ENCODE data around the gene MGAT1. TPM values are rescaled to one million over a fixed set of nuclear protein-coding genes. Genes with fewer than 3 reads are reported as not detected.
"Not testable (repeated sequence)": the region's sequence is repeated elsewhere in the genome, so short reads cannot be mapped to it uniquely, and the experiment has no call there.

The MGAT1 gene
- total and polyA plus RNA-seq, 5 experiments from 2014 or later = 108 to 205 (median 149) TPM

- no peaks in the 10 kb centered on the region for H3K27me3 Mint-ChIP-seq
- peak; percentile 42 to 76 for ATAC-seq
Observed at GRCh38 chr5:180832638-180833068, 30.0 kb upstream of the MGAT1 start.

GRCh38 chr5:180831139-180832093, 28.8 kb upstream of the MGAT1 start:
- peaks cover 24 to 63% (median 61%) of the 10 kb centered on the region in 4 donors for H3K4me1 Mint-ChIP-seq
- H3K36me3 Mint-ChIP-seq = peaks cover 4 to 40% (median 36%) of the 10 kb centered on the region in 3 donors
- peaks cover 0 to 5% (median 0%) of the 10 kb centered on the region in 9 donors for H3K9me3 Mint-ChIP-seq
- H3K4me3 Mint-ChIP-seq = peak overlapping the region; percentile 94 to 100 (median 96)
- ATAC-seq (peak; percentile 37 to 68), DNase-seq (peak; percentile 49 to 83 (median 70))
- peak overlapping the region; percentile 96 to 100 (median 98) for H3K27ac Mint-ChIP-seq
- POLR2A ChIA-PET = interaction anchor here (0.7 to 9.3 kb wide), 29 partner anchors 8 to 430 kb away, joined by 3 to 642 read pairs (median 5); partner anchors contain the start of genes CNOT6, FLT4, MGAT1 and RACK1
- H3K27me3 Mint-ChIP-seq = no peaks in the 10 kb centered on the region

More at GRCh38 chr5:180832638-180833068, 30.0 kb upstream of the MGAT1 start:
- Mint-ChIP-seq H3K27ac (peak overlapping the region; percentile 96 to 100 (median 98)), H3K36me3 (peaks cover 4 to 50% (median 36%) of the 10 kb centered on the region in 3 donors), H3K9me3 (peaks cover 0 to 5% (median 0%) of the 10 kb centered on the region in 9 donors), H3K4me3 (peak overlapping the region; percentile 94 to 100 (median 96)), H3K4me1 (peaks cover 24 to 63% (median 63%) of the 10 kb centered on the region in 4 donors)
- DNase-seq = peak in 9 of 10 donors; percentile 26 to 79 (median 57)
- POLR2A ChIA-PET = interaction anchor here (1.7 to 9.3 kb wide), 7 partner anchors 14 to 142 kb away, joined by 5 to 642 read pairs (median 11); partner anchors contain the start of genes MGAT1 and ZFP62

- Mint-ChIP-seq H3K36me3 (peaks cover 4 to 32% (median 32%) of the 10 kb centered on the region in 3 donors), H3K27me3 (no peaks in the 10 kb centered on the region)
- POLR2A ChIA-PET = interaction anchor here (0.8 to 9.3 kb wide), 25 partner anchors 7 to 1207 kb away, joined by 3 to 642 read pairs (median 6); partner anchors contain the start of genes FLT4, HNRNPH1, MGAT1 and SCGB3A1
Observed at GRCh38 chr5:180830253-180831138, 27.9 kb upstream of the MGAT1 start.

GRCh38 chr5:180829726-180830125, 27.1 kb upstream of the MGAT1 start:
- peak overlapping the region; percentile 94 to 100 (median 96) for H3K4me3 Mint-ChIP-seq
- peak overlapping the region; percentile 96 to 100 (median 98) for H3K27ac Mint-ChIP-seq
- H3K36me3 Mint-ChIP-seq = peaks cover 4 to 28% (median 26%) of the 10 kb centered on the region in 3 donors
- POLR2A ChIA-PET = interaction anchor here (0.8 to 9.3 kb wide), 13 partner anchors 8 to 1206 kb away, joined by 3 to 642 read pairs (median 7); partner anchors contain the start of genes HNRNPH1, MGAT1, TRIM41 and ZFP62
- H3K27me3 Mint-ChIP-seq = no peaks in the 10 kb centered on the region
- DNase-seq (no peak), ATAC-seq (no peak)
- peaks cover 28 to 65% (median 62%) of the 10 kb centered on the region in 4 donors for H3K4me1 Mint-ChIP-seq
- peaks cover 0 to 5% (median 0%) of the 10 kb centered on the region in 9 donors for H3K9me3 Mint-ChIP-seq

More at GRCh38 chr5:180830253-180831138, 27.9 kb upstream of the MGAT1 start:
- H3K4me3 Mint-ChIP-seq = peak overlapping the region; percentile 94 to 100 (median 96)
- peak overlapping the region; percentile 96 to 100 (median 98) for H3K27ac Mint-ChIP-seq
- H3K4me1 Mint-ChIP-seq = peaks cover 25 to 65% (median 61%) of the 10 kb centered on the region in 4 donors
- ATAC-seq (peak; percentile 72 to 76), DNase-seq (peak; percentile 68 to 89 (median 79))
- H3K9me3 Mint-ChIP-seq = peaks cover 0 to 5% (median 0%) of the 10 kb centered on the region in 9 donors

- not testable (repeated sequence) for H3K27me3 Mint-ChIP-seq, ATAC-seq, H3K9me3 Mint-ChIP-seq, DNase-seq
- Mint-ChIP-seq H3K27ac (peak overlapping the region; percentile 96 to 100 (median 98)), H3K4me1 (peaks cover 25 to 65% (median 62%) of the 10 kb centered on the region in 4 donors), H3K4me3 (peak overlapping the region; percentile 50 to 99 (median 87)), H3K36me3 (peaks cover 4 to 20% (median 20%) of the 10 kb centered on the region in 3 donors)
- POLR2A ChIA-PET = interaction anchor here (0.8 to 9.3 kb wide), 7 partner anchors 7 to 355 kb away, joined by 3 to 642 read pairs (median 6); partner anchors contain the start of genes MGAT1 and ZFP62
Observed at GRCh38 chr5:180828756-180829531, 26.3 kb upstream of the MGAT1 start.

- H3K9me3 Mint-ChIP-seq, H3K4me3 Mint-ChIP-seq, H3K27me3 Mint-ChIP-seq, ATAC-seq, DNase-seq: not testable (repeated sequence)
- Mint-ChIP-seq H3K36me3 (peaks cover 4 to 19% (median 13%) of the 10 kb centered on the region in 3 donors), H3K4me1 (peaks cover 22 to 56% (median 52%) of the 10 kb centered on the region in 4 donors), H3K27ac (peak overlapping the region in 2 of 10 donors; percentile 15 to 34)
- POLR2A ChIA-PET = interaction anchor here (1.0 to 4.8 kb wide), 3 partner anchors 9 to 18 kb away, joined by 3 to 28 read pairs (median 5); no protein-coding TSS in a partner anchor
Observed at GRCh38 chr5:180827374-180827773, 24.8 kb upstream of the MGAT1 start.

GRCh38 chr5:180825768-180826525, 23.3 kb upstream of the MGAT1 start:
- Mint-ChIP-seq H3K9me3 (peaks cover 0 to 5% (median 0%) of the 10 kb centered on the region in 9 donors), H3K36me3 (peaks cover 4 to 19% (median 13%) of the 10 kb centered on the region in 3 donors), H3K4me3 (peak overlapping the region in 1 of 10 donors; percentile 33), H3K4me1 (peaks cover 21 to 52% (median 44%) of the 10 kb centered on the region in 4 donors), H3K27me3 (no peaks in the 10 kb centered on the region), H3K27ac (peak overlapping the region in 5 of 10 donors; percentile 15 to 53 (median 46))
- no peak for ATAC-seq
- POLR2A ChIA-PET = interaction anchor here (0.6 to 4.8 kb wide), 6 partner anchors 8 to 32 kb away, joined by 3 to 28 read pairs (median 6); no protein-coding TSS in a partner anchor
- DNase-seq = no peak

- Mint-ChIP-seq H3K4me1 (peaks cover 13 to 52% (median 34%) of the 10 kb centered on the region in 4 donors), H3K9me3 (peaks cover 0 to 4% (median 0%) of the 10 kb centered on the region in 9 donors), H3K27ac (peak overlapping the region in 5 of 10 donors; percentile 26 to 75 (median 53)), H3K27me3 (no peaks in the 10 kb centered on the region), H3K36me3 (peaks cover 0 to 11% (median 8%) of the 10 kb centered on the region in 3 donors), H3K4me3 (peak overlapping the region in 4 of 10 donors; percentile 30 to 47 (median 38))
- no peak for DNase-seq
- no peak for ATAC-seq
- POLR2A ChIA-PET = interaction anchor here (0.8 to 4.8 kb wide), 5 partner anchors 9 to 21 kb away, joined by 3 to 28 read pairs (median 4); no protein-coding TSS in a partner anchor
Observed at GRCh38 chr5:180824630-180825476, 22.2 kb upstream of the MGAT1 start.

- peak overlapping the region in 4 of 10 donors; percentile 19 to 33 (median 26) for H3K27ac Mint-ChIP-seq
- H3K27me3 Mint-ChIP-seq = no peaks in the 10 kb centered on the region
- ATAC-seq (peak; percentile 20 to 52), DNase-seq (peak in 1 of 10 donors; percentile 28)
- H3K36me3 Mint-ChIP-seq = peaks cover 0 to 4% (median 3%) of the 10 kb centered on the region in 3 donors
- peak overlapping the region in 6 of 10 donors; percentile 1 to 45 (median 8) for H3K4me3 Mint-ChIP-seq
- POLR2A ChIA-PET = interaction anchor here (0.8 to 4.8 kb wide), 3 partner anchors 7 to 14 kb away, joined by 3 to 28 read pairs (median 6); no protein-coding TSS in a partner anchor
- peaks cover 10 to 44% (median 28%) of the 10 kb centered on the region in 4 donors for H3K4me1 Mint-ChIP-seq
- peaks cover 0 to under 1% (median 0%) of the 10 kb centered on the region in 9 donors for H3K9me3 Mint-ChIP-seq
Observed at GRCh38 chr5:180823940-180824629, 21.5 kb upstream of the MGAT1 start.

Data from naive thymus-derived CD8-positive, alpha-beta T cell (primary cell).